GM21619 (cell line): Measurements from ENCODE around the gene TTLL4.

Source experiments
- ATAC-seq: cut with Tn5 transposase; IDR thresholded peaks from one replicate; pipeline ENCODE4 v1.9.1; 2021; ENCODE audit not compliant: unreplicated experiment

Gene TTLL4

GRCh38 chr2:218710687-218711549 is at the start of gene TTLL4:
TTLL4 (plus strand) TSS chr2:218710835; CDS start chr2:218737677, 26,842 bp downstream.
- ATAC-seq: peak; percentile 86

GRCh38 chr2:218662377-218662776 is 48.3 kb upstream of the TTLL4 start:
- ATAC-seq: no peak

GRCh38 chr2:218662827-218663226 is 47.8 kb upstream of the TTLL4 start:
- ATAC-seq: no peak

GRCh38 chr2:218663901-218664300 is 46.7 kb upstream of the TTLL4 start:
- no peak for ATAC-seq

GRCh38 chr2:218664653-218665052 is 46.0 kb upstream of the TTLL4 start:
- no peak for ATAC-seq

- ATAC-seq: no peak
Observed at GRCh38 chr2:218671097-218671653, 39.5 kb upstream of the TTLL4 start.

- peak; percentile 97 for ATAC-seq
Observed at GRCh38 chr2:218671654-218672566, 38.7 kb upstream of the TTLL4 start, which contains the start of the genes RNF25 and STK36. RNF25 (minus strand) TSS chr2:218672002; CDS start chr2:218671970, 32 bp downstream. STK36 (plus strand) TSS chr2:218672086; CDS start chr2:218672830, 744 bp downstream.

GRCh38 chr2:218679119-218679518 is 31.5 kb upstream of the TTLL4 start:
- ATAC-seq: no peak

GRCh38 chr2:218680061-218680460 is 30.6 kb upstream of the TTLL4 start:
- no peak for ATAC-seq

GRCh38 chr2:218687400-218688060 is 23.1 kb upstream of the TTLL4 start:
- ATAC-seq: peak; percentile 47

GRCh38 chr2:218691234-218691633 is 19.4 kb upstream of the TTLL4 start:
- no peak for ATAC-seq

- ATAC-seq: no peak
Observed at GRCh38 chr2:218694405-218695145, 16.1 kb upstream of the TTLL4 start.

- ATAC-seq: no peak
Observed at GRCh38 chr2:218698885-218699284, 11.8 kb upstream of the TTLL4 start.

GRCh38 chr2:218701806-218702205 is 8.8 kb upstream of the TTLL4 start:
- no peak for ATAC-seq

- no peak for ATAC-seq
Observed at GRCh38 chr2:218703341-218703740, 7.3 kb upstream of the TTLL4 start.

GRCh38 chr2:218708086-218708485 is 2.5 kb upstream of the TTLL4 start:
- no peak for ATAC-seq

- ATAC-seq: no peak
Observed at GRCh38 chr2:218709908-218710307, 727 bp upstream of the TTLL4 start.

GRCh38 chr2:218710334-218710686 is 325 bp upstream of the TTLL4 start:
- ATAC-seq: no peak

- ATAC-seq: no peak
Observed at GRCh38 chr2:218711550-218711929, 905 bp downstream of the TTLL4 start.

GRCh38 chr2:218713922-218714321 is 3.3 kb downstream of the TTLL4 start:
- no peak for ATAC-seq
